Measurements from ENCODE around the gene PDXK.
A peak's percentile ranks its signal among the peaks of the same experiment; 100 is the strongest.

The PDXK gene

GRCh38 chr21:43763901-43764523, 45.1 kb downstream of the PDXK start:
- no peak for DNase-seq (ENCODE audit: low read depth)

GRCh38 chr21:43764576-43765495, 45.9 kb downstream of the PDXK start:
- DNase-seq (ENCODE audit: low read depth) = peak; percentile 36

GRCh38 chr21:43766734-43767497, 48.0 kb downstream of the PDXK start:
- no peak for DNase-seq (ENCODE audit: low read depth)

- DNase-seq (ENCODE audit: low read depth) = no peak
Measured at GRCh38 chr21:43767498-43767983, 48.6 kb downstream of the PDXK start.

GRCh38 chr21:43767984-43768867, 49.3 kb downstream of the PDXK start:
- peak; percentile 89 for DNase-seq (ENCODE audit: low read depth)

GRCh38 chr21:43768868-43769167, 49.9 kb downstream of the PDXK start:
- no peak for DNase-seq (ENCODE audit: low read depth)

GRCh38 chr21:43769325-43769958, 50.5 kb downstream of the PDXK start:
- DNase-seq (ENCODE audit: low read depth) = no peak

GRCh38 chr21:43770066-43770655, 51.2 kb downstream of the PDXK start:
- DNase-seq (ENCODE audit: low read depth) = no peak

GRCh38 chr21:43771199-43771675, 52.3 kb downstream of the PDXK start:
- DNase-seq (ENCODE audit: low read depth) = no peak

GRCh38 chr21:43771698-43772424, 52.9 kb downstream of the PDXK start:
- no peak for DNase-seq (ENCODE audit: low read depth)

GRCh38 chr21:43772425-43772821, 53.5 kb downstream of the PDXK start:
- DNase-seq (ENCODE audit: low read depth) = no peak

- DNase-seq (ENCODE audit: low read depth) = no peak
Measured at GRCh38 chr21:43774163-43774562, 55.2 kb downstream of the PDXK start.

- no peak for DNase-seq (ENCODE audit: low read depth)
Measured at GRCh38 chr21:43775190-43775589, 56.3 kb downstream of the PDXK start.

- DNase-seq (ENCODE audit: low read depth) = peak; percentile 51
Measured at GRCh38 chr21:43775795-43776430, 57.0 kb downstream of the PDXK start, which contains the start of gene CSTB. Gene CSTB (minus strand): TSS chr21:43776308. CDS start chr21:43776269, 39 bp downstream.

- DNase-seq (ENCODE audit: low read depth) = no peak
Measured at GRCh38 chr21:43777953-43778352, 59.0 kb downstream of the PDXK start.

GRCh38 chr21:43778469-43779335, 59.8 kb downstream of the PDXK start:
- no peak for DNase-seq (ENCODE audit: low read depth)

GRCh38 chr21:43779660-43780059, 60.7 kb downstream of the PDXK start:
- no peak for DNase-seq (ENCODE audit: low read depth)

GRCh38 chr21:43781846-43782245, 62.9 kb downstream of the PDXK start:
- DNase-seq (ENCODE audit: low read depth) = no peak
